DOHH2 (cell line): ENCODE measurements around the gene CCDC30.

ENCODE experiments used
- H3F3A ChIP-seq: fragments of 200-600 bp; sonication (generic), shearing (Covaris generic); 2 replicates; pipeline ENCODE4 v1.6.0; 2016; ENCODE audit warnings: antibody characterized with exemption, mild to moderate bottlenecking; ENCODE audit not compliant: control insufficient read depth, insufficient read depth
- H3K27ac ChIP-seq: fragments of 200-600 bp; sonication (generic); 2 replicates; pipeline ENCODE4 v1.5.1; 2014; ENCODE audit warnings: low read depth, mild to moderate bottlenecking, low read length, moderate library complexity
- H3K27me3 ChIP-seq: fragments of 200-600 bp; sonication (generic); 2 replicates; pipeline ENCODE4 v1.6.1; 2014; ENCODE audit warnings: mild to moderate bottlenecking, low read length, mixed read lengths; ENCODE audit not compliant: control insufficient read depth
- H3K36me3 ChIP-seq: fragments of 200-600 bp; sonication (generic); 2 replicates; pipeline ENCODE4 v1.6.1; 2014; ENCODE audit warnings: mild to moderate bottlenecking, low read length, moderate library complexity, mixed read lengths; ENCODE audit not compliant: control insufficient read depth
- H3K4me1 ChIP-seq: fragments of 200-600 bp; sonication (generic); 2 replicates; pipeline ENCODE4 v1.6.1; 2014; ENCODE audit warnings: mild to moderate bottlenecking, low read length, mixed read lengths; ENCODE audit not compliant: control insufficient read depth
- H3K4me2 ChIP-seq: fragments of 200-600 bp; sonication (generic); 2 replicates; pipeline ENCODE4 v1.6.0; 2014; ENCODE audit warnings: mild to moderate bottlenecking, low read length, moderate library complexity
- H3K4me3 ChIP-seq: fragments of 200-600 bp; sonication (generic); 2 replicates; pipeline ENCODE4 v1.5.1; 2014; ENCODE audit warnings: mild to moderate bottlenecking, low read length, mixed read lengths
- H3K79me2 ChIP-seq: fragments of 200-600 bp; sonication (generic); 2 replicates; pipeline ENCODE4 v1.6.1; 2014; ENCODE audit warnings: mild to moderate bottlenecking, low read length, mixed read lengths; ENCODE audit not compliant: control insufficient read depth
- H3K9me2 ChIP-seq: fragments of 200-600 bp; sonication (generic); replicated peaks from 2 replicates; pipeline ENCODE4 v1.6.1; 2014; ENCODE audit warnings: mild to moderate bottlenecking, low read length, mixed read lengths; ENCODE audit not compliant: control insufficient read depth
- H3K9me3 ChIP-seq: fragments of 200-600 bp; sonication (generic); 2 replicates; pipeline ENCODE4 v1.6.1; 2014; ENCODE audit warnings: antibody characterized with exemption, low read length, mixed read lengths; ENCODE audit not compliant: control insufficient read depth, insufficient read depth
- H4K20me1 ChIP-seq: fragments of 200-600 bp; sonication (generic); 2 replicates; pipeline ENCODE4 v1.6.0; 2014; ENCODE audit warnings: low read depth, mild to moderate bottlenecking, antibody characterized with exemption, low read length, moderate library complexity; ENCODE audit not compliant: control insufficient read depth, insufficient read depth
- EZH2phosphoT487 ChIP-seq: fragments of 200-600 bp; sonication (generic); IDR thresholded peaks from 2 replicates; pipeline ENCODE4 v1.6.1; 2017; ENCODE audit warnings: borderline replicate concordance, mild to moderate bottlenecking, antibody characterized with exemption, low read length, moderate library complexity, mixed read lengths
- TF ChIP-seq, protein P1 (sequence below): fragments of 200-600 bp; sonication (generic); IDR thresholded peaks from one replicate; pipeline ENCODE4 v1.5.1; 2014; ENCODE audit warnings: antibody characterized with exemption, mild to moderate bottlenecking, low read depth, low read length; ENCODE audit not compliant: poor library complexity, severe bottlenecking

CCDC30 gene

DNA sequence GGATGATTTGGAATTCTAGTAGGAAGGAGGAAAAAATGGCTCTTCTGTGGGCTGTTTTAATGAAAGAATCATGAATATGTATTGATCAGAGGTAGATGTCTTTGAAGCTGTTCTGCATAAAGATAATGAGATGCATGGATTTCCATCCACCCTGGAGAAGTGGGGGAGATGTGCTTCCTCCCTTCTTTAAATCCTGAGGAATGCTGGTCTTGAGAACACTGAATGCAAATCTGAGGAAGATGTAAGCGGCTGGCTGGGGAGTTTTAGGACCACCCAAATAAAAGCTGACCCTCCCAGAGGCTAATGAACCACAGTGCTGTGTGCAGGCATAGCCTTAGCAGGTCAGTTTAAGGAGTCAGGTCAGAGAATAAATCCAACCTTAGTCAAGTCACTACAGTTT, 44.6 kb upstream of the CCDC30 start:
- H3K79me2 ChIP-seq = no peaks in the 10 kb centered on the region
- no peak overlapping the region for H3K4me3 ChIP-seq
- peaks cover 1% of the 10 kb centered on the region; the same call in 1 of the 2 replicates for H3K27me3 ChIP-seq
- no peak overlapping the region for H3K4me2 ChIP-seq
- TF ChIP-seq EZH2phosphoT487 = no peak
- TF ChIP-seq, protein P1, sequence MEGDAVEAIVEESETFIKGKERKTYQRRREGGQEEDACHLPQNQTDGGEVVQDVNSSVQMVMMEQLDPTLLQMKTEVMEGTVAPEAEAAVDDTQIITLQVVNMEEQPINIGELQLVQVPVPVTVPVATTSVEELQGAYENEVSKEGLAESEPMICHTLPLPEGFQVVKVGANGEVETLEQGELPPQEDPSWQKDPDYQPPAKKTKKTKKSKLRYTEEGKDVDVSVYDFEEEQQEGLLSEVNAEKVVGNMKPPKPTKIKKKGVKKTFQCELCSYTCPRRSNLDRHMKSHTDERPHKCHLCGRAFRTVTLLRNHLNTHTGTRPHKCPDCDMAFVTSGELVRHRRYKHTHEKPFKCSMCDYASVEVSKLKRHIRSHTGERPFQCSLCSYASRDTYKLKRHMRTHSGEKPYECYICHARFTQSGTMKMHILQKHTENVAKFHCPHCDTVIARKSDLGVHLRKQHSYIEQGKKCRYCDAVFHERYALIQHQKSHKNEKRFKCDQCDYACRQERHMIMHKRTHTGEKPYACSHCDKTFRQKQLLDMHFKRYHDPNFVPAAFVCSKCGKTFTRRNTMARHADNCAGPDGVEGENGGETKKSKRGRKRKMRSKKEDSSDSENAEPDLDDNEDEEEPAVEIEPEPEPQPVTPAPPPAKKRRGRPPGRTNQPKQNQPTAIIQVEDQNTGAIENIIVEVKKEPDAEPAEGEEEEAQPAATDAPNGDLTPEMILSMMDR = no peak
- no peaks in the 10 kb centered on the region for H4K20me1 ChIP-seq
- H3K36me3 ChIP-seq = no peaks in the 10 kb centered on the region
- H3F3A ChIP-seq = no peaks in the 10 kb centered on the region
- H3K4me1 ChIP-seq = no peaks in the 10 kb centered on the region
- H3K9me2 ChIP-seq = no peaks in the 10 kb centered on the region
- H3K27ac ChIP-seq = no peak overlapping the region
- no peaks in the 10 kb centered on the region for H3K9me3 ChIP-seq

DNA sequence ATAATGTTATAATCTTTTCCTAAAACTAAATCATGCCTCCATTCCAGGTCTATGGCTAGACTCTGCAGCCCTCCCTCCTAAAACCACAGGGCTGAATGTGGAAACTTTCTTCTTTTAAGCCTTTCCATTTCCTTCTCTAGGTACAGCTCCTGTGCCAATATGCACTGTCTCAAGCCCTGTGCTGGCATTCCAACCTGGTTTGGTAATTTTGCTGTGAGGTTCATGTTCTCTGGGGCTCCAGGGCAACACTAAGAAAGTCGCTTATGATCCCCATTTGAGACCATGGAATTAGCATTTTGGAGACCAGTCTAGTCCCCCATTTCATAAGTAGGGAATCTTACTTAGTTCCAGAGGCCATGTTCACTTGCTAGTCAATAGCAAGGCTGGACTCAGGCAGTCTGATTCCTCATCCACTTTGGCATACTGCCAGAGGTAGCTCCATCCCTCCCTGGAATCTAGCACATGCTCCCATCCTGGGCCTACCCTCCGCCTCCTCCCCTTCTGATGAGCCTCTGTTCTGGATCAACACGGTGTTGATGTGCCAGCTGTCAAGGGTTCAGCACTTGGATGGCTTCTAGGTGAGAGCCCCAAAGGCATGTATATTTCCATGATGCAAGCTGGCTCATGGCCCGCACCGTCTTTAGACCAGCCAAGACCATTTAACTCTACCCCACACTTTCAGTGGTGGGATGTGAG, 43.8 kb upstream of the CCDC30 start:
- Histone ChIP-seq H3K27ac (no peak overlapping the region), H3K79me2 (no peaks in the 10 kb centered on the region), H3K36me3 (no peaks in the 10 kb centered on the region), H3K27me3 (peaks cover 4% of the 10 kb centered on the region; the same call in 1 of the 2 replicates), H4K20me1 (no peaks in the 10 kb centered on the region), H3F3A (no peaks in the 10 kb centered on the region), H3K9me3 (no peaks in the 10 kb centered on the region), H3K4me1 (no peaks in the 10 kb centered on the region), H3K4me3 (no peak overlapping the region), H3K4me2 (no peak overlapping the region), H3K9me2 (no peaks in the 10 kb centered on the region)
- TF ChIP-seq, protein P1 = no peak

DNA sequence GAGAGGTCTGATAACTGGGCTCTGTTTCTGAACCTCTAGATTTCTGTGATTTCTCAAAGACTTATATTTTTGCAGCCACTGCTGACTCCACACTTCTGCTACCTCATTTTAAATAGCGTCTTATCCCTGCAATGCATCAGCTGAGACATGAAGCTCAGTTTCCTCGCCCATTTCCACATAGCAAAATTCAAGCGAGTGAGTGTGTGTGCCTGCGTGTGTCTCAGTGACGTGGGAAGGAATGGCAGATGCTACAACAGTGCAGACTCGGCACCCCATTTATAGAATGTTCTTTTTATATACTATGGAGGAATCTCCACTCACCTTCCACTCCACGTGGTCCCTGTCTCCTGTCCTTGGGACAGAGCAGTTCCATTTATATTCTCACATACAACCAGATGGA, 43.0 kb upstream of the CCDC30 start:
- H3K27me3 ChIP-seq = peaks cover 4% of the 10 kb centered on the region; the same call in 1 of the 2 replicates

More for the DNA sequence above, 43.0 kb upstream of the CCDC30 start:
- no peaks in the 10 kb centered on the region for H3F3A ChIP-seq
- no peak overlapping the region for H3K4me3 ChIP-seq
- H3K9me3 ChIP-seq = no peaks in the 10 kb centered on the region
- no peak overlapping the region for H3K27ac ChIP-seq
- H3K79me2 ChIP-seq = no peaks in the 10 kb centered on the region
- H3K36me3 ChIP-seq = no peaks in the 10 kb centered on the region
- H3K4me1 ChIP-seq = no peaks in the 10 kb centered on the region
- no peaks in the 10 kb centered on the region for H3K9me2 ChIP-seq
- no peaks in the 10 kb centered on the region for H4K20me1 ChIP-seq
- TF ChIP-seq, protein P1 = no peak
- TF ChIP-seq EZH2phosphoT487 = no peak
- no peak overlapping the region for H3K4me2 ChIP-seq
